PC-3 (cell line): ENCODE results near the gene CNIH3. TPM values are rescaled to one million over a fixed set of nuclear protein-coding genes. Genes with fewer than 3 reads are reported as not detected.

Experiments used
- ATAC-seq: fragments of 200-7000 bp; cut with Tn5 transposase; 2 replicates; pipeline ENCODE4 v1.9.1; 2020; ENCODE audit warnings: mild to moderate bottlenecking, moderate library complexity
- BruUV-seq: library from RNA; stranded (reverse); fragments of 400-500 nt; replicated peaks from 2 replicates; lab custom pipeline; 2021; lab: Mats Ljungman, UMichigan
- CTCF ChIA-PET: fragments of 300-600 bp; sonication (Branson Sonifier 250); formaldehyde crosslinking; loops from one replicate; lab custom pipeline; 2022; ENCODE audit warnings: antibody characterized with exemption; lab: Charles Lee
- POLR2A ChIA-PET: fragments of 300-600 bp; sonication (Branson Sonifier 250); formaldehyde crosslinking; loops from one replicate; lab custom pipeline; 2022; ENCODE audit warnings: antibody characterized with exemption; ENCODE audit not compliant: unreplicated experiment; lab: Charles Lee
- DNase-seq: peaks from one replicate; pipeline ENCODE4 v3.0.0-alpha.2; 2015
- H2AFZ ChIP-seq: fragments of 300-600 bp; sonication (generic); 2 replicates; pipeline ENCODE4 v1.6.0; 2016; ENCODE audit warnings: antibody characterized with exemption, low read length
- H3F3A ChIP-seq: fragments of 300-600 bp; sonication (generic); one replicate; pipeline ENCODE4 v1.6.0; 2017; ENCODE audit warnings: antibody characterized with exemption, low read length, control low read depth, mild to moderate bottlenecking; ENCODE audit not compliant: unreplicated experiment
- H3K27ac ChIP-seq: fragments of 300-600 bp; sonication (generic); 2 replicates; pipeline ENCODE4 v1.5.1; 2016; ENCODE audit warnings: mild to moderate bottlenecking, low read length
- H3K27me3 ChIP-seq: fragments of 300-600 bp; sonication (generic); 2 replicates; pipeline ENCODE4 v1.6.1; 2016; ENCODE audit warnings: low read length, mixed read lengths
- H3K36me3 ChIP-seq: fragments of 300-600 bp; sonication (generic); 2 replicates; pipeline ENCODE4 v1.6.1; 2016; ENCODE audit warnings: low read depth, mixed run types, low read length, mixed read lengths
- H3K4me1 ChIP-seq: fragments of 300-600 bp; sonication (generic); 2 replicates; pipeline ENCODE4 v1.5.1; 2016; ENCODE audit warnings: low read length; ENCODE audit not compliant: insufficient read depth
- H3K4me2 ChIP-seq: fragments of 300-600 bp; sonication (generic); 2 replicates; pipeline ENCODE4 v1.6.0; 2016; ENCODE audit warnings: low read length
- H3K4me3 ChIP-seq: fragments of 300-600 bp; sonication (generic); 2 replicates; pipeline ENCODE4 v1.5.1; 2016; ENCODE audit warnings: mild to moderate bottlenecking, low read length, mixed read lengths
- H3K79me2 ChIP-seq: fragments of 300-600 bp; sonication (generic); 2 replicates; pipeline ENCODE4 v1.6.1; 2017; ENCODE audit warnings: low read length, mixed read lengths
- H3K9ac ChIP-seq: fragments of 300-600 bp; sonication (generic); 2 replicates; pipeline ENCODE4 v1.6.0; 2016; ENCODE audit warnings: mild to moderate bottlenecking, low read length
- H3K9me2 ChIP-seq: fragments of 300-600 bp; sonication (generic); replicated peaks from 2 replicates; pipeline ENCODE4 v1.6.1; 2016; ENCODE audit warnings: mixed run types, low read length, mixed read lengths
- H3K9me3 ChIP-seq: fragments of 300-600 bp; sonication (generic); 2 replicates; pipeline ENCODE4 v1.6.1; 2016; ENCODE audit warnings: low read length, mixed read lengths
- H4K20me1 ChIP-seq: fragments of 300-600 bp; sonication (generic); 2 replicates; pipeline ENCODE4 v1.6.1; 2016; ENCODE audit warnings: low read length, mixed read lengths
- EZH2 ChIP-seq: fragments of 300-600 bp; sonication (generic); IDR thresholded peaks from one replicate; pipeline ENCODE4 v1.6.1; 2017; ENCODE audit warnings: antibody characterized with exemption, mild to moderate bottlenecking, low read length; ENCODE audit not compliant: unreplicated experiment
- EZH2phosphoT487 ChIP-seq: fragments of 300-600 bp; sonication (generic); IDR thresholded peaks from 2 replicates; pipeline ENCODE4 v1.6.1; 2018; ENCODE audit warnings: mild to moderate bottlenecking, antibody characterized with exemption, low read length, borderline replicate concordance
- intact Hi-C: fragments of 100-400 bp; cut with micrococcal nuclease; formaldehyde crosslinking; loops from 2 replicates; pipeline ENCODE4 v1.9.0; 2023
- total RNA-seq: library from RNA; depleted of rRNA; stranded (reverse); fragments of >200 nt; gene quantifications from 2 replicates; pipeline ENCODE4 v1.2.3, GENCODE V29; 2014
- TF ChIP-seq, protein P1 (sequence below): fragments of 300-600 bp; sonication (generic); conservative IDR thresholded peaks from 2 replicates; pipeline ENCODE4 v1.5.1; 2017; ENCODE audit warnings: antibody characterized with exemption, low read depth, mild to moderate bottlenecking, low read length

Gene CNIH3
- total RNA-seq, 1 experiment from 2014 or later: 7.4 TPM

DNA sequence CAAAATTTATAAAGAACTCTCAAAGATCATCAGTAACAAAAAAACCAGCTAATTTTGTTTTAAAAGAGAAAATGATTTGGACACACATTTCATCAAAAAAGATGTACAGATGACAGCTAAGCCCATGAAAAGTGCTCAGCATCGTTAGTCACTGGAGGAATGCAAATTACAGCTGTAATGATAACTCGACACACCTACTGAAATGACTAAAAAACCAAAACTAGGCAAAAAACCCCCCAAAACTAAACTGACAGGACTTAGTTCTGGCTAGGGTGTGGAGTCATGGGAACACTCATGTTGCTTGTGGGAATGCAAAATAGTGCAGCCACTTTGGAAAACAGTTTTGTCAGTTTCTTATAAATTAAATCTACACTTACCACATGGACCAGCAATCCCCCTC lies 59.5 kb downstream of the CNIH3 start:
- CTCF ChIA-PET: no interaction called here

DNA sequence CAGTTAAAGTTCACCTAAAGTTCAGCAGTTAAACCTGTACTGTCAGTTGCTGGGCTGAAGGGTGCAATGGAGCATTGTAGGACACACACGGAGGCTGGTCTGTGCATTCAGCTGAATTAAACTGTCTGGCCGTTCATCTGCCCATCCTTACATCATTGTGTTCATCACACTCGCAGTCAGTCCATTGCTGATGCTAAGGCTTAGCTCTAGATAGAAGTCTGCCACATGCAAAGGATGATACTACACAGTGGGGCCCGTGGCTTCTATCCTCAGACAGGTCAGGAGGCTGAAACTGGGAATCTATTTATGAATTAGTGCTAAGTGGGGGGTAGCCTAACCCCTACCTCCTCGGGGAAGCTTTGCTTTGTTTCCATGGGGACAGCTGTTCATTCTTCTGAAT lies 60.4 kb downstream of the CNIH3 start:
- CTCF ChIA-PET: no interaction called here
- no TSS peak for BruUV-seq

More for the DNA sequence above, 59.5 kb downstream of the CNIH3 start:
- Histone ChIP-seq H3K4me3 (no peak overlapping the region), H3K27ac (no peak overlapping the region), H4K20me1 (no peaks in the 10 kb centered on the region), H3F3A (no peaks in the 10 kb centered on the region), H3K36me3 (no peaks in the 10 kb centered on the region), H3K9me2 (no peaks in the 10 kb centered on the region), H3K9me3 (no peaks in the 10 kb centered on the region), H3K27me3 (no peaks in the 10 kb centered on the region), H3K9ac (no peak overlapping the region), H3K4me2 (no peak overlapping the region), H3K79me2 (no peaks in the 10 kb centered on the region), H2AFZ (no peak overlapping the region), H3K4me1 (no peaks in the 10 kb centered on the region)
- POLR2A ChIA-PET: no interaction called here
- ATAC-seq: no peak
- no peak for DNase-seq
- no peak for TF ChIP-seq EZH2
- intact Hi-C loops: no loop called here
- no TSS peak for BruUV-seq

DNA sequence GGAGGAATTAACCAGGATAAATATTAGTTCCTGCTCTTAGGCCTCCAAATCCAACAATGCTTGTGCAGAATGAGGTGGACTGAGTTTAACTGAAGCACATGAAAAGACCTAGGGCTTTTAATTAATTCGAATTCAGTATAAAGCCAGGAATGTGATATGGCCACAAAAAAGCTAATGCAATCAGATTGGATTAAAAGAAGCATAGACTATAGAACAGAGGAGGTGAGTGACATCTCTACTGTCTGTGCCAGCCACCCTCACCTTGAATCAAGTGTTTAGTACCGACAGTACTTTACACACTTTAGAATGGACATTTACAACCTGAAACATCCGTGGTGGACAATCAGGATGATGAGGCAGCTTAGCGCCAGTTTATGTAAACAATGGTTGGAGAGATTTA lies 62.1 kb downstream of the CNIH3 start:
- POLR2A ChIA-PET: no interaction called here

More for the DNA sequence above, 60.4 kb downstream of the CNIH3 start:
- no peaks in the 10 kb centered on the region for H4K20me1 ChIP-seq
- H3K27me3 ChIP-seq: no peaks in the 10 kb centered on the region
- POLR2A ChIA-PET: no interaction called here
- H3K4me3 ChIP-seq: no peak overlapping the region
- H3K79me2 ChIP-seq: no peaks in the 10 kb centered on the region
- intact Hi-C loops: no loop called here
- H3K4me2 ChIP-seq: no peak overlapping the region
- H2AFZ ChIP-seq: no peak overlapping the region
- no peaks in the 10 kb centered on the region for H3K36me3 ChIP-seq
- TF ChIP-seq EZH2phosphoT487 (no peak), EZH2 (no peak)
- TF ChIP-seq, protein P1, sequence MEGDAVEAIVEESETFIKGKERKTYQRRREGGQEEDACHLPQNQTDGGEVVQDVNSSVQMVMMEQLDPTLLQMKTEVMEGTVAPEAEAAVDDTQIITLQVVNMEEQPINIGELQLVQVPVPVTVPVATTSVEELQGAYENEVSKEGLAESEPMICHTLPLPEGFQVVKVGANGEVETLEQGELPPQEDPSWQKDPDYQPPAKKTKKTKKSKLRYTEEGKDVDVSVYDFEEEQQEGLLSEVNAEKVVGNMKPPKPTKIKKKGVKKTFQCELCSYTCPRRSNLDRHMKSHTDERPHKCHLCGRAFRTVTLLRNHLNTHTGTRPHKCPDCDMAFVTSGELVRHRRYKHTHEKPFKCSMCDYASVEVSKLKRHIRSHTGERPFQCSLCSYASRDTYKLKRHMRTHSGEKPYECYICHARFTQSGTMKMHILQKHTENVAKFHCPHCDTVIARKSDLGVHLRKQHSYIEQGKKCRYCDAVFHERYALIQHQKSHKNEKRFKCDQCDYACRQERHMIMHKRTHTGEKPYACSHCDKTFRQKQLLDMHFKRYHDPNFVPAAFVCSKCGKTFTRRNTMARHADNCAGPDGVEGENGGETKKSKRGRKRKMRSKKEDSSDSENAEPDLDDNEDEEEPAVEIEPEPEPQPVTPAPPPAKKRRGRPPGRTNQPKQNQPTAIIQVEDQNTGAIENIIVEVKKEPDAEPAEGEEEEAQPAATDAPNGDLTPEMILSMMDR: no peak
- no peaks in the 10 kb centered on the region for H3F3A ChIP-seq
- no peak overlapping the region for H3K27ac ChIP-seq
- H3K9ac ChIP-seq: no peak overlapping the region
- no peak for ATAC-seq
- no peaks in the 10 kb centered on the region for H3K9me2 ChIP-seq
- DNase-seq: no peak
- H3K9me3 ChIP-seq: no peaks in the 10 kb centered on the region
- no peaks in the 10 kb centered on the region for H3K4me1 ChIP-seq

More for the DNA sequence above, 62.1 kb downstream of the CNIH3 start:
- Histone ChIP-seq H3K4me3 (no peak overlapping the region), H3K27me3 (no peaks in the 10 kb centered on the region), H3K27ac (no peak overlapping the region), H3K9ac (no peak overlapping the region), H2AFZ (no peak overlapping the region), H3K36me3 (no peaks in the 10 kb centered on the region), H3K4me2 (no peak overlapping the region), H3K9me3 (no peaks in the 10 kb centered on the region), H3F3A (no peaks in the 10 kb centered on the region), H3K79me2 (no peaks in the 10 kb centered on the region), H3K4me1 (no peaks in the 10 kb centered on the region), H3K9me2 (no peaks in the 10 kb centered on the region), H4K20me1 (no peaks in the 10 kb centered on the region)
- no TSS peak for BruUV-seq
- TF ChIP-seq, protein P1: no peak
- TF ChIP-seq EZH2 (no peak), EZH2phosphoT487 (no peak)
- intact Hi-C loops: no loop called here
- CTCF ChIA-PET: no interaction called here
- DNase-seq (no peak), ATAC-seq (no peak)
